ENCODE measurements around the gene SPATA20.

SPATA20 gene

DNA sequence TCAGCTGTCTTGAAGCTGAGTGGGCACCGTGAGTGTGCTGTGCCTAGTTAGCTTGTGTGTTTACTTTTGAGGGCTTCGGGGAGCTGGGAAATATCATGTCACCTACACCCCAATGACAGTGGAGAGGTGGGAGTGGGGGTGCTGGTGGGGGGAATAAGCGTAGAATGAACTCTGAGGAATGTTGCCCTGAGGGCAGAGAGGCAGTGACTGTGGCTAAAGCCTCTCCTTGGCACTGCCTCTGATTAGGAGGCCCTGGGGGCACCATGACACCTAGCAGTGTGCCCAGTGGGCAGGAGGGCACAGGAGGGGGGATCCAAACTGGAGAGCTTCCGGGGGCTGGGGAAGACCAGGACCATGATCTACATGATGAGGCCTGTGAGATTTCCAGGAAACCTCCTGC is 38.4 kb downstream of the SPATA20 start:
- H3K27me3 ChIP-seq (ENCODE audit: insufficient read depth, low read depth): peaks cover 88% of the 10 kb centered on the region
- no peaks in the 10 kb centered on the region for H3K36me3 ChIP-seq (ENCODE audit: insufficient read depth)
- H2AFZ ChIP-seq (ENCODE audit: low read depth): no peak overlapping the region

DNA sequence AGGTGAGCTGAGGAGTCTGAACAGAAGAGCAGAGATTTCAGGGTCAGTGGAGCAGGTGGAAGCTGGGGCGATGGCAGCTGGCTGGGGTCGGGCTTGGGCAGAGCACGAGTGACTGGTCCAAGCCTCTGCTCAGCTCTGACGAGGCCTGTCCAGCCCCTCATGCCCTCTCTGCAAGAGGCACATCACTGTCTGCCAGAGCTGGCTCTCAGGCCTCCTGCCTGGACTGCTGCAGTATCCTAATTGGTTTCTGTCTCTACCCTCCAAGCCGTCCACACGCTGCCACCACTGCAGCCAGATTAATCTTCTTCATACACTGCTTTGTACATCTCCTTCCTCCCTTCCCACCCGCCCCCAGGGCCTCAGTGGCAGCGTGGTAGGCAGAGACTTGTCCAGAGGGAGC is 38.9 kb downstream of the SPATA20 start:
- H3K4me1 ChIP-seq (ENCODE audit: low read depth, poor library complexity, severe bottlenecking): no peaks in the 10 kb centered on the region
- H2AFZ ChIP-seq (ENCODE audit: low read depth): no peak overlapping the region
- peaks cover 83% of the 10 kb centered on the region for H3K27me3 ChIP-seq (ENCODE audit: insufficient read depth, low read depth)
- TF ChIP-seq, protein P1, sequence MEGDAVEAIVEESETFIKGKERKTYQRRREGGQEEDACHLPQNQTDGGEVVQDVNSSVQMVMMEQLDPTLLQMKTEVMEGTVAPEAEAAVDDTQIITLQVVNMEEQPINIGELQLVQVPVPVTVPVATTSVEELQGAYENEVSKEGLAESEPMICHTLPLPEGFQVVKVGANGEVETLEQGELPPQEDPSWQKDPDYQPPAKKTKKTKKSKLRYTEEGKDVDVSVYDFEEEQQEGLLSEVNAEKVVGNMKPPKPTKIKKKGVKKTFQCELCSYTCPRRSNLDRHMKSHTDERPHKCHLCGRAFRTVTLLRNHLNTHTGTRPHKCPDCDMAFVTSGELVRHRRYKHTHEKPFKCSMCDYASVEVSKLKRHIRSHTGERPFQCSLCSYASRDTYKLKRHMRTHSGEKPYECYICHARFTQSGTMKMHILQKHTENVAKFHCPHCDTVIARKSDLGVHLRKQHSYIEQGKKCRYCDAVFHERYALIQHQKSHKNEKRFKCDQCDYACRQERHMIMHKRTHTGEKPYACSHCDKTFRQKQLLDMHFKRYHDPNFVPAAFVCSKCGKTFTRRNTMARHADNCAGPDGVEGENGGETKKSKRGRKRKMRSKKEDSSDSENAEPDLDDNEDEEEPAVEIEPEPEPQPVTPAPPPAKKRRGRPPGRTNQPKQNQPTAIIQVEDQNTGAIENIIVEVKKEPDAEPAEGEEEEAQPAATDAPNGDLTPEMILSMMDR (conservative IDR thresholded peaks at IDR 0.05; ENCODE audit: low read depth, low read length): no peak
- H3K4me2 ChIP-seq: no peak overlapping the region
- H3K9ac ChIP-seq: no peak overlapping the region
- H3K36me3 ChIP-seq (ENCODE audit: insufficient read depth): no peaks in the 10 kb centered on the region
- no peaks in the 10 kb centered on the region for H3K79me2 ChIP-seq (ENCODE audit: insufficient read depth, low read depth)
- H3K4me3 ChIP-seq (IDR thresholded peaks at IDR 0.05; ENCODE audit: insufficient read depth, low read depth, low read length): no peak overlapping the region
- H4K20me1 ChIP-seq (ENCODE audit: insufficient read depth): no peaks in the 10 kb centered on the region
- H3K27ac ChIP-seq: no peak overlapping the region

More for the DNA sequence above, 38.4 kb downstream of the SPATA20 start:
- no peaks in the 10 kb centered on the region for H3K79me2 ChIP-seq (ENCODE audit: insufficient read depth, low read depth)
- H3K4me1 ChIP-seq (ENCODE audit: low read depth, poor library complexity, severe bottlenecking): no peaks in the 10 kb centered on the region
- TF ChIP-seq, protein P1 (conservative IDR thresholded peaks at IDR 0.05; ENCODE audit: low read depth, low read length): no peak
- H3K27ac ChIP-seq: no peak overlapping the region
- H3K9ac ChIP-seq: no peak overlapping the region
- H3K4me3 ChIP-seq (IDR thresholded peaks at IDR 0.05; ENCODE audit: insufficient read depth, low read depth, low read length): no peak overlapping the region
- no peak overlapping the region for H3K4me2 ChIP-seq
- no peaks in the 10 kb centered on the region for H4K20me1 ChIP-seq (ENCODE audit: insufficient read depth)

- TF ChIP-seq, protein P1 (conservative IDR thresholded peaks at IDR 0.05; ENCODE audit: low read depth, low read length): no peak
- H3K9ac ChIP-seq: no peak overlapping the region
- H3K27me3 ChIP-seq (ENCODE audit: insufficient read depth, low read depth): peaks cover 78% of the 10 kb centered on the region
- H3K27ac ChIP-seq: no peak overlapping the region
- no peaks in the 10 kb centered on the region for H3K4me1 ChIP-seq (ENCODE audit: low read depth, poor library complexity, severe bottlenecking)
- H4K20me1 ChIP-seq (ENCODE audit: insufficient read depth): no peaks in the 10 kb centered on the region
- H3K4me2 ChIP-seq: no peak overlapping the region
- H3K79me2 ChIP-seq (ENCODE audit: insufficient read depth, low read depth): no peaks in the 10 kb centered on the region
- H3K4me3 ChIP-seq (IDR thresholded peaks at IDR 0.05; ENCODE audit: insufficient read depth, low read depth, low read length): no peak overlapping the region
- H3K36me3 ChIP-seq (ENCODE audit: insufficient read depth): no peaks in the 10 kb centered on the region
- H2AFZ ChIP-seq (ENCODE audit: low read depth): no peak overlapping the region
These were observed 39.7 kb downstream of the SPATA20 start for GRCh38 chr17:50586421-50587247.

- H2AFZ ChIP-seq (ENCODE audit: low read depth): no peak overlapping the region
- TF ChIP-seq, protein P1 (conservative IDR thresholded peaks at IDR 0.05; ENCODE audit: low read depth, low read length): no peak
- no peak overlapping the region for H3K9ac ChIP-seq
- no peaks in the 10 kb centered on the region for H3K36me3 ChIP-seq (ENCODE audit: insufficient read depth)
- H3K4me3 ChIP-seq (IDR thresholded peaks at IDR 0.05; ENCODE audit: insufficient read depth, low read depth, low read length): no peak overlapping the region
- H3K27me3 ChIP-seq (ENCODE audit: insufficient read depth, low read depth): peaks cover 74% of the 10 kb centered on the region
- H3K27ac ChIP-seq: no peak overlapping the region
- H3K4me1 ChIP-seq (ENCODE audit: low read depth, poor library complexity, severe bottlenecking): no peaks in the 10 kb centered on the region
- H4K20me1 ChIP-seq (ENCODE audit: insufficient read depth): no peaks in the 10 kb centered on the region
- no peaks in the 10 kb centered on the region for H3K79me2 ChIP-seq (ENCODE audit: insufficient read depth, low read depth)
- no peak overlapping the region for H3K4me2 ChIP-seq
These were observed 40.6 kb downstream of the SPATA20 start for GRCh38 chr17:50587571-50587970.
